ENCODE results near the gene ISCU. TPM values are rescaled to one million over a fixed set of nuclear protein-coding genes. Genes with fewer than 3 reads are reported as not detected.

Gene ISCU
- total RNA-seq, 2 experiments from 2014 or later, result 91.4 to 92.1 TPM

Other genes starting within 250 kb of the ISCU start
- not detected for gene CMKLR1, start 223.3 kb upstream of the ISCU start, total RNA-seq
- 1 to 10 TPM; 4.1 to 4.5 TPM for gene FICD, start 47.3 kb upstream of the ISCU start, total RNA-seq
- gene SART3, start 1.4 kb upstream of the ISCU start, total RNA-seq, result 10 to 100 TPM; 88.1 to 89.0 TPM
- not detected for gene TMEM119, start 35.5 kb downstream of the ISCU start, total RNA-seq
- 10 to 100 TPM; 26.8 to 28.8 TPM for gene SELPLG, start 71.3 kb downstream of the ISCU start, total RNA-seq
- gene CORO1C, start 168.9 kb downstream of the ISCU start, total RNA-seq, result 10 to 100 TPM; 71.0 to 78.7 TPM